Measurements from ENCODE around the gene LMTK2.

GRCh38 chr7:98189559-98189958 lies 82.9 kb downstream of the LMTK2 start:
- TF ChIP-seq REST (IDR thresholded peaks at IDR 0.05; ENCODE audit: unreplicated experiment) (no peak), CTCF (conservative IDR thresholded peaks at IDR 0.05; ENCODE audit: low read depth in 2 of 2) (no peak), ZNF114 (CRISPR knock-in tag; IDR thresholded peaks at IDR 0.05) (no peak), EZH2 (IDR thresholded peaks at IDR 0.05; ENCODE audit: low read depth, unreplicated experiment) (no peak), EZH2phosphoT487 (IDR thresholded peaks at IDR 0.05; ENCODE audit: unreplicated experiment) (no peak), POLR2AphosphoS5 (IDR thresholded peaks at IDR 0.05; ENCODE audit: low read depth) (no peak), ZNF331 (CRISPR knock-in tag; IDR thresholded peaks at IDR 0.05; ENCODE audit: low read depth) (no peak), STAT1 (IDR thresholded peaks at IDR 0.05; ENCODE audit: unreplicated experiment) (no peak), NANOG (IDR thresholded peaks at IDR 0.05; ENCODE audit: borderline replicate concordance) (no peak)
